Posterior vena cava (tissue), 2 donors: Measurements from ENCODE around the gene ARHGEF38. TPM values are rescaled to one million over a fixed set of nuclear protein-coding genes. Genes with fewer than 3 reads are reported as not detected.

ENCODE experiments used
- DNase-seq: peaks from one replicate; pipeline ENCODE4 v3.0.0-alpha.2; 2020; ENCODE audit warnings: low spot score
- intact Hi-C, 2 donors: fragments of 100-400 bp; cut with DNase I; formaldehyde crosslinking; loops; one replicate each; pipeline versions ENCODE4 v1.14.1 to v1.14.2; 2022 to 2023
- total RNA-seq, 2 donors: library from RNA; stranded (reverse); fragmentation: NEBNext Ultra II Directional; extraction: Animal tissue kit (Norgen Biotek cat#: 25700); gene quantifications; one replicate each; pipeline ENCODE4 v1.2.1, GENCODE V29; 2021
- donor health status: DM: yes; HTN: yes; CAD: no.
- donor health status: DM: yes; HTN: yes; CAD: no.

ARHGEF38 gene
- total RNA-seq, 2 donors from 2014 or later: not detected

GRCh38 chr4:105633241-105633640 is 80.8 kb downstream of the ARHGEF38 start:
- intact Hi-C loops: no loop called here
- DNase-seq: no peak

GRCh38 chr4:105634402-105635080 is 82.1 kb downstream of the ARHGEF38 start:
- intact Hi-C loops: no loop called here
- no peak for DNase-seq

GRCh38 chr4:105637408-105638176 is 85.2 kb downstream of the ARHGEF38 start:
- peak; percentile 85 for DNase-seq

GRCh38 chr4:105641845-105642244 is 89.4 kb downstream of the ARHGEF38 start:
- intact Hi-C loops: no loop called here
- DNase-seq: no peak

More at GRCh38 chr4:105637408-105638176, 85.2 kb downstream of the ARHGEF38 start:
- intact Hi-C loops: no loop called here

GRCh38 chr4:105644257-105644656 is 91.8 kb downstream of the ARHGEF38 start:
- DNase-seq: no peak
- intact Hi-C loops: no loop called here

- intact Hi-C loops: no loop called here
Measured at GRCh38 chr4:105645440-105645839, 93.0 kb downstream of the ARHGEF38 start.

GRCh38 chr4:105650190-105650589 is 97.8 kb downstream of the ARHGEF38 start:
- no peak for DNase-seq

More at GRCh38 chr4:105645440-105645839, 93.0 kb downstream of the ARHGEF38 start:
- DNase-seq: no peak

GRCh38 chr4:105651884-105652283 is 99.5 kb downstream of the ARHGEF38 start:
- no peak for DNase-seq
- intact Hi-C loops: no loop called here

More at GRCh38 chr4:105650190-105650589, 97.8 kb downstream of the ARHGEF38 start:
- intact Hi-C loops: no loop called here

GRCh38 chr4:105652286-105652888 is 100.0 kb downstream of the ARHGEF38 start:
- intact Hi-C loops: no loop called here
- DNase-seq: no peak

GRCh38 chr4:105657117-105657765 is 104.8 kb downstream of the ARHGEF38 start:
- intact Hi-C loops: no loop called here
- no peak for DNase-seq

- DNase-seq: no peak
- intact Hi-C loops: no loop called here
Measured at GRCh38 chr4:105659190-105659589, 106.8 kb downstream of the ARHGEF38 start.

GRCh38 chr4:105661028-105661427 is 108.6 kb downstream of the ARHGEF38 start:
- intact Hi-C loops: no loop called here
- no peak for DNase-seq

- DNase-seq: no peak
- intact Hi-C loops: no loop called here
Measured at GRCh38 chr4:105662935-105663675, 110.7 kb downstream of the ARHGEF38 start.

- DNase-seq: no peak
- intact Hi-C loops: loop anchor here in 1 of 2 donors (5.0 kb wide), 1 partner anchor 144 kb away; no protein-coding TSS in a partner anchor
Measured at GRCh38 chr4:105666693-105667092, 114.3 kb downstream of the ARHGEF38 start.

GRCh38 chr4:105670684-105671083 is 118.3 kb downstream of the ARHGEF38 start:
- intact Hi-C loops: no loop called here

GRCh38 chr4:105671301-105671700 is 118.9 kb downstream of the ARHGEF38 start:
- no peak for DNase-seq
- intact Hi-C loops: no loop called here

More at GRCh38 chr4:105670684-105671083, 118.3 kb downstream of the ARHGEF38 start:
- DNase-seq: no peak

GRCh38 chr4:105674011-105674410 is 121.6 kb downstream of the ARHGEF38 start:
- intact Hi-C loops: no loop called here
- no peak for DNase-seq

- intact Hi-C loops: no loop called here
- no peak for DNase-seq
Measured at GRCh38 chr4:105677709-105678108, 125.3 kb downstream of the ARHGEF38 start.

- intact Hi-C loops: no loop called here
Measured at GRCh38 chr4:105679186-105679585, 126.8 kb downstream of the ARHGEF38 start.

More at GRCh38 chr4:105679186-105679585, 126.8 kb downstream of the ARHGEF38 start:
- no peak for DNase-seq
